GM13976 (cell line): ENCODE measurements around the gene CATSPER3.

ENCODE experiments used
- DNase-seq: peaks from one replicate; pipeline ENCODE4 v3.0.0; 2012; ENCODE audit warnings: low spot score
- in situ Hi-C: fragments of 300-500 bp; cut with MboI; formaldehyde crosslinking; loops from one replicate; pipeline ENCODE4 v1.12.0; 2022; ENCODE audit warnings: low sequenced_read_pairs, mixed read lengths, inconsistent platforms; ENCODE audit not compliant: unreplicated experiment
- TF ChIP-seq, protein P1 (sequence below): IDR thresholded peaks from 2 replicates; pipeline ENCODE4 v1.5.1; 2012; ENCODE audit warnings: borderline replicate concordance, mild to moderate bottlenecking; ENCODE audit not compliant: insufficient read depth; ENCODE audit errors: extremely low read depth, missing control alignments, control extremely low read depth

The CATSPER3 gene

GRCh38 chr5:135036405-135036804 is 68.7 kb downstream of the CATSPER3 start:
- TF ChIP-seq, protein P1, sequence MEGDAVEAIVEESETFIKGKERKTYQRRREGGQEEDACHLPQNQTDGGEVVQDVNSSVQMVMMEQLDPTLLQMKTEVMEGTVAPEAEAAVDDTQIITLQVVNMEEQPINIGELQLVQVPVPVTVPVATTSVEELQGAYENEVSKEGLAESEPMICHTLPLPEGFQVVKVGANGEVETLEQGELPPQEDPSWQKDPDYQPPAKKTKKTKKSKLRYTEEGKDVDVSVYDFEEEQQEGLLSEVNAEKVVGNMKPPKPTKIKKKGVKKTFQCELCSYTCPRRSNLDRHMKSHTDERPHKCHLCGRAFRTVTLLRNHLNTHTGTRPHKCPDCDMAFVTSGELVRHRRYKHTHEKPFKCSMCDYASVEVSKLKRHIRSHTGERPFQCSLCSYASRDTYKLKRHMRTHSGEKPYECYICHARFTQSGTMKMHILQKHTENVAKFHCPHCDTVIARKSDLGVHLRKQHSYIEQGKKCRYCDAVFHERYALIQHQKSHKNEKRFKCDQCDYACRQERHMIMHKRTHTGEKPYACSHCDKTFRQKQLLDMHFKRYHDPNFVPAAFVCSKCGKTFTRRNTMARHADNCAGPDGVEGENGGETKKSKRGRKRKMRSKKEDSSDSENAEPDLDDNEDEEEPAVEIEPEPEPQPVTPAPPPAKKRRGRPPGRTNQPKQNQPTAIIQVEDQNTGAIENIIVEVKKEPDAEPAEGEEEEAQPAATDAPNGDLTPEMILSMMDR: no peak

GRCh38 chr5:135037519-135038204 is 70.0 kb downstream of the CATSPER3 start:
- TF ChIP-seq, protein P1: no peak
- no peak for DNase-seq
- in situ Hi-C loops: no loop called here

More at GRCh38 chr5:135036405-135036804, 68.7 kb downstream of the CATSPER3 start:
- no peak for DNase-seq
- in situ Hi-C loops: no loop called here

- in situ Hi-C loops: no loop called here
- TF ChIP-seq, protein P1: no peak
- DNase-seq: no peak
Measured at GRCh38 chr5:135038205-135038812, 70.6 kb downstream of the CATSPER3 start.

GRCh38 chr5:135038813-135039270 is 71.1 kb downstream of the CATSPER3 start:
- DNase-seq: no peak
- in situ Hi-C loops: no loop called here
- TF ChIP-seq, protein P1: no peak

DNA sequence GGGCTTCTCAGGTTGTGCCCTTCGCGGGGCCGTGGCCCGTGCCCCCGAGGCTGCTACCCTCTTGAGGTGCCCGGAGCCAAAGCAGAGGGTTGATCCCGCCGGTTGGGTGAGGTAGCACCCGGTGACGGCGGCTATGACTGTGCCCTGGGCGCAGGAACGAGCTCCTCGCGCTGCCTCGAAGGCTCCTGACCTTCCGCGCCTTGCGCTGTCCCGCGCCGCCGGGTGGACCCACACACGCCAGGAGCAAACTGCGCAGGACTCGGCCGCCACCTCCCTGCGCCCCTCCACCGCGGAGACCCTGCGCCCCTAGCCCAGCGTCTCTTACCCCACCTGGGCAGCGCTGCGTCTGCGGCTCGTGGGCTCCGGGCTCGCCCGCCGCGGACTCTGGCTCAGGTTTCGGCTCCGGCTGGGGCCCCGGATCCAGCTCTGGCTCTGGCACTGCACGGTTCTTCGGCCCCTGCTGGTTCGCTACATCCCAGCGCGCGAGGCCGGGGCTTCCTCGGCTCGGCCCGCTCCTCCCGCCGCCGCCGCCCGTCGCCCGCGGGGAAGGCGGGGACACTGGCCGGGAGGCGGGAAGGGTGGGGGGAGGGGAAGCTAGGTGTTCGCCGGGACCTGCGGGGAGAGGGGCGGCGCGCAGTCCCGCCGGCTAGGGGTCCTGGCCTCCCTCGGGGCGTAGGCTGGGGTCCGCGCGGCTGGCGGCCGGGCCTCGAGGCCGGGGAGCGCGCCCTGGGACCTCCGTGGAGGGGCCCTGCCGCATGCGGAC is 71.7 kb downstream of the CATSPER3 start:
- TF ChIP-seq, protein P1: no peak
- in situ Hi-C loops: no loop called here
- no peak for DNase-seq

- DNase-seq: no peak
- TF ChIP-seq, protein P1: no peak
- in situ Hi-C loops: no loop called here
Measured at GRCh38 chr5:135040034-135040332, 72.3 kb downstream of the CATSPER3 start.
